ENCODE measurements around the gene SLC25A18. TPM values are rescaled to one million over a fixed set of nuclear protein-coding genes. Genes with fewer than 3 reads are reported as not detected.

The SLC25A18 gene
- total RNA-seq, 1 donor from 2014 or later, result 0.27 TPM

DNA sequence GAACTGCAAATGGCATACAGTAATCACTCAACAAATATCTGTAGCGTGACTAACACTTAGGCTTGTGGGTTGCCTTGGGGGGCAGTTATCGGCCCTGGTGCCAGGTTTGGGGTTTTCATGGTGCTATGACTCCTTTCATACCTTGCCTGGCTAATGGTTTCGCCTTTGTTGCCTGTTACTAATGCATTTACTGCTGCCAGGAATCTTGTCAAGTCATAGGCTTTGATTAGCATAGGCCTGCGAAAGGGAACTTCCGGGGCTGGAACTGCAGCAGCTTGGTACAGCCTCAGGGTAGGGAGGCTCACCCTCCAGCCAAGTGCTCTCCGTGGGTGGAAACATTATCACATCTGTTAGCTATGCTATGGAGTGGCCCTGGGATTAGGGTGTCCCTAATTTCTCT, 13.2 kb downstream of the SLC25A18 start:
- ChIA-PET CTCF (no interaction called here), POLR2A (no interaction called here)
- Mint-ChIP-seq H3K9me3 (no peaks in the 10 kb centered on the region), H3K36me3 (ENCODE audit: low read depth) (no peaks in the 10 kb centered on the region), H3K27me3 (peaks cover 2% of the 10 kb centered on the region), H3K4me3 (no peak overlapping the region), H3K27ac (no peak overlapping the region), H3K4me1 (no peaks in the 10 kb centered on the region)
- intact Hi-C loops (cut with micrococcal nuclease), result no loop called here
- no peak for DNase-seq
- ATAC-seq (ENCODE audit: low read depth), result no peak
- TF ChIP-seq, protein P1, sequence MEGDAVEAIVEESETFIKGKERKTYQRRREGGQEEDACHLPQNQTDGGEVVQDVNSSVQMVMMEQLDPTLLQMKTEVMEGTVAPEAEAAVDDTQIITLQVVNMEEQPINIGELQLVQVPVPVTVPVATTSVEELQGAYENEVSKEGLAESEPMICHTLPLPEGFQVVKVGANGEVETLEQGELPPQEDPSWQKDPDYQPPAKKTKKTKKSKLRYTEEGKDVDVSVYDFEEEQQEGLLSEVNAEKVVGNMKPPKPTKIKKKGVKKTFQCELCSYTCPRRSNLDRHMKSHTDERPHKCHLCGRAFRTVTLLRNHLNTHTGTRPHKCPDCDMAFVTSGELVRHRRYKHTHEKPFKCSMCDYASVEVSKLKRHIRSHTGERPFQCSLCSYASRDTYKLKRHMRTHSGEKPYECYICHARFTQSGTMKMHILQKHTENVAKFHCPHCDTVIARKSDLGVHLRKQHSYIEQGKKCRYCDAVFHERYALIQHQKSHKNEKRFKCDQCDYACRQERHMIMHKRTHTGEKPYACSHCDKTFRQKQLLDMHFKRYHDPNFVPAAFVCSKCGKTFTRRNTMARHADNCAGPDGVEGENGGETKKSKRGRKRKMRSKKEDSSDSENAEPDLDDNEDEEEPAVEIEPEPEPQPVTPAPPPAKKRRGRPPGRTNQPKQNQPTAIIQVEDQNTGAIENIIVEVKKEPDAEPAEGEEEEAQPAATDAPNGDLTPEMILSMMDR (IDR thresholded peaks at IDR 0.05), result no peak

DNA sequence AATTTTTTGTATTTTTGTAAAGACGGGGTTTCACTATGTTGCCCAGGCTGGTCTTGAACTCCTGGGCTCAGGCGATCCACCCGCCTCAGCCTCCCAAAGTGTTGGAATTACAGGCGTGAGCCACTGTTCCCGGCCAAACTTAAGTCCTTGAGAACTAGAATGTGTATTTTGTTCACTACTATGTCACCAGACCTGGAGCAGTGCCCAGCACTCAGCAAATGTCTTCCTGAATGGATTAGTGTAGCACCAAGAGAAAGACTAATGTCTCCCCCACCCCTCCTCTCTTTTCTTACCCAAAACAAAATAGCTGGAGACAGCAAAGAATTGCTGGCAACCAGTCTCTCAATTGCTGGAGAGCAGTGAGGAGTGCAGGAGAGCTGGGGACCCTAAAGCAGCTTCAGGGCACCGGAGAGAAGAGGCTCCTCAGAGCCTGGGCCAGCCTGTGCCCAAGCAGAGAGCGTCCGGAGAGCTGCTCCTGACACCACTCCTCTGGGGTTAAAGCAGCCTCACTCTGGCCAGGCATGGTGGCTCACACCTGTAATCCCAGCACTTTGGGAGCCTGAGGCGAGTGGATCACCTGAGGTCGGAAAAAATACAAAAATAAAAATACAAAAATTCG, 14.9 kb downstream of the SLC25A18 start:
- intact Hi-C loops (cut with micrococcal nuclease), result no loop called here
- Mint-ChIP-seq H3K27ac (no peak overlapping the region), H3K36me3 (ENCODE audit: low read depth) (no peaks in the 10 kb centered on the region), H3K4me1 (no peaks in the 10 kb centered on the region), H3K9me3 (no peaks in the 10 kb centered on the region), H3K27me3 (peaks cover 2% of the 10 kb centered on the region), H3K4me3 (no peak overlapping the region)
- ATAC-seq (ENCODE audit: low read depth) (no peak), DNase-seq (no peak)
- TF ChIP-seq, protein P1 (IDR thresholded peaks at IDR 0.05), result no peak
- POLR2A ChIA-PET, result no interaction called here
- CTCF ChIA-PET, result no interaction called here

GRCh38 chr22:17579535-17579981, 16.3 kb downstream of the SLC25A18 start:
- ChIA-PET POLR2A (no interaction called here), CTCF (no interaction called here)
- Mint-ChIP-seq H3K9me3 (no peaks in the 10 kb centered on the region), H3K27ac (no peak overlapping the region), H3K27me3 (peaks cover 2% of the 10 kb centered on the region), H3K36me3 (ENCODE audit: low read depth) (no peaks in the 10 kb centered on the region), H3K4me3 (no peak overlapping the region), H3K4me1 (no peaks in the 10 kb centered on the region)
- DNase-seq, result no peak
- intact Hi-C loops (cut with micrococcal nuclease), result no loop called here
- TF ChIP-seq, protein P1 (IDR thresholded peaks at IDR 0.05), result no peak
- no peak for ATAC-seq (ENCODE audit: low read depth)

GRCh38 chr22:17580441-17581031, 17.2 kb downstream of the SLC25A18 start:
- H3K27me3 Mint-ChIP-seq, result peaks cover 2% of the 10 kb centered on the region

GRCh38 chr22:17581056-17581455, 17.8 kb downstream of the SLC25A18 start:
- TF ChIP-seq, protein P1 (IDR thresholded peaks at IDR 0.05), result no peak
- Mint-ChIP-seq H3K27me3 (peaks cover 2% of the 10 kb centered on the region), H3K9me3 (no peaks in the 10 kb centered on the region), H3K4me3 (no peak overlapping the region), H3K36me3 (ENCODE audit: low read depth) (no peaks in the 10 kb centered on the region), H3K4me1 (no peaks in the 10 kb centered on the region), H3K27ac (no peak overlapping the region)
- POLR2A ChIA-PET, result no interaction called here
- CTCF ChIA-PET, result no interaction called here
- DNase-seq (no peak), ATAC-seq (ENCODE audit: low read depth) (no peak)
- intact Hi-C loops (cut with micrococcal nuclease), result no loop called here

More at GRCh38 chr22:17580441-17581031, 17.2 kb downstream of the SLC25A18 start:
- Mint-ChIP-seq H3K4me3 (no peak overlapping the region), H3K27ac (no peak overlapping the region), H3K9me3 (no peaks in the 10 kb centered on the region), H3K36me3 (ENCODE audit: low read depth) (no peaks in the 10 kb centered on the region), H3K4me1 (no peaks in the 10 kb centered on the region)
- DNase-seq (no peak), ATAC-seq (ENCODE audit: low read depth) (no peak)
- TF ChIP-seq, protein P1 (IDR thresholded peaks at IDR 0.05), result no peak
- POLR2A ChIA-PET, result no interaction called here
- CTCF ChIA-PET, result no interaction called here
- intact Hi-C loops (cut with micrococcal nuclease), result no loop called here

Measured in activated B cell treated with CpG ODN at 0.5 μM for 24 hours (primary cell).